Measurements from ENCODE around the gene IVD. TPM values are rescaled to one million over a fixed set of nuclear protein-coding genes. Genes with fewer than 3 reads are reported as not detected.

IVD gene
- total RNA-seq (ENCODE audit: unreplicated experiment) = 44.3 TPM
- long read RNA-seq, transcript IVD-206 (12 exons, 1,809 nt) = major isoform, 6 of 8 reads
- long read RNA-seq, partial matches to known transcripts = 0 of 8 reads
- long read RNA-seq, other reads (novel, unspliced or antisense) = 2 of 8 reads

- no peak for TF ChIP-seq CTCF (IDR thresholded peaks at IDR 0.05; ENCODE audit: partially characterized antibody, unreplicated experiment)
- DNase-seq = peak; percentile 96
- no peaks in the 10 kb centered on the region for H3K36me3 Mint-ChIP-seq (ENCODE audit: unreplicated experiment)
- peak within 1 kb of the TSS; percentile 92 for H3K4me3 Mint-ChIP-seq (ENCODE audit: unreplicated experiment)
- H3K4me1 Mint-ChIP-seq (ENCODE audit: low read depth, unreplicated experiment) = peaks cover 6% of the 10 kb centered on the region
- peaks cover 3% of the 10 kb centered on the region for H3K9me3 Mint-ChIP-seq (ENCODE audit: unreplicated experiment)
- no peaks in the 10 kb centered on the region for H3K27me3 Mint-ChIP-seq (ENCODE audit: unreplicated experiment)
- H3K27ac Mint-ChIP-seq (ENCODE audit: unreplicated experiment) = peak within 1 kb of the TSS; percentile 76
Measured at GRCh38 chr15:40405501-40406381, at the start of gene IVD. IVD (plus strand) TSS chr15:40405795; CDS start chr15:40405828, 33 bp downstream.

GRCh38 chr15:40355976-40356585 lies 49.5 kb upstream of the IVD start:
- TF ChIP-seq CTCF (IDR thresholded peaks at IDR 0.05; ENCODE audit: partially characterized antibody, unreplicated experiment) = no peak
- Mint-ChIP-seq H3K27me3 (ENCODE audit: unreplicated experiment) (peaks cover 18% of the 10 kb centered on the region), H3K36me3 (ENCODE audit: unreplicated experiment) (no peaks in the 10 kb centered on the region), H3K4me1 (ENCODE audit: low read depth, unreplicated experiment) (peaks cover 49% of the 10 kb centered on the region), H3K4me3 (ENCODE audit: unreplicated experiment) (no peak overlapping the region), H3K9me3 (ENCODE audit: unreplicated experiment) (peaks cover 11% of the 10 kb centered on the region), H3K27ac (ENCODE audit: unreplicated experiment) (peak overlapping the region; percentile 52)
- no peak for DNase-seq

- Mint-ChIP-seq H3K27me3 (ENCODE audit: unreplicated experiment) (peaks cover 21% of the 10 kb centered on the region), H3K4me1 (ENCODE audit: low read depth, unreplicated experiment) (peaks cover 49% of the 10 kb centered on the region), H3K9me3 (ENCODE audit: unreplicated experiment) (peaks cover 11% of the 10 kb centered on the region), H3K36me3 (ENCODE audit: unreplicated experiment) (no peaks in the 10 kb centered on the region), H3K27ac (ENCODE audit: unreplicated experiment) (peak overlapping the region; percentile 87), H3K4me3 (ENCODE audit: unreplicated experiment) (peak overlapping the region; percentile 85)
- no peak for DNase-seq
- no peak for TF ChIP-seq CTCF (IDR thresholded peaks at IDR 0.05; ENCODE audit: partially characterized antibody, unreplicated experiment)
Measured at GRCh38 chr15:40357246-40357645, 48.3 kb upstream of the IVD start.

- Mint-ChIP-seq H3K4me1 (ENCODE audit: low read depth, unreplicated experiment) (peaks cover 49% of the 10 kb centered on the region), H3K27ac (ENCODE audit: unreplicated experiment) (peak within 1 kb of the TSS; percentile 87), H3K4me3 (ENCODE audit: unreplicated experiment) (peak within 1 kb of the TSS; percentile 91), H3K36me3 (ENCODE audit: unreplicated experiment) (no peaks in the 10 kb centered on the region), H3K27me3 (ENCODE audit: unreplicated experiment) (peaks cover 21% of the 10 kb centered on the region), H3K9me3 (ENCODE audit: unreplicated experiment) (peaks cover 11% of the 10 kb centered on the region)
- peak; percentile 93 for DNase-seq
- no peak for TF ChIP-seq CTCF (IDR thresholded peaks at IDR 0.05; ENCODE audit: partially characterized antibody, unreplicated experiment)
Measured at GRCh38 chr15:40357723-40358470, 47.7 kb upstream of the IVD start, which contains the start of gene DISP2. DISP2 (plus strand) TSS chr15:40358219; CDS start chr15:40358322, 103 bp downstream.
